ENCODE data around the gene MRPL38. TPM values are rescaled to one million over a fixed set of nuclear protein-coding genes. Genes with fewer than 3 reads are reported as not detected.

MRPL38 gene
- total RNA-seq, 1 experiment from 2014 or later, result 127 TPM

- H3K9me3 ChIP-seq (ENCODE audit: insufficient read depth, low read depth), result no peaks in the 10 kb centered on the region
- peaks cover 35% of the 10 kb centered on the region for H3K4me1 ChIP-seq (replicated peaks; ENCODE audit: insufficient read depth)
- POLR2A ChIA-PET (ENCODE audit: unreplicated experiment), result interaction anchor here (0.6 to 0.7 kb wide), 6 partner anchors 12 to 193 kb away, joined by 3 to 8 read pairs (median 4); no protein-coding TSS in a partner anchor
- H3K27me3 ChIP-seq (ENCODE audit: insufficient read depth, low read depth), result no peaks in the 10 kb centered on the region
- H3F3A ChIP-seq (ENCODE audit: insufficient read depth, low read depth), result peaks cover 51% of the 10 kb centered on the region
- intact Hi-C loops (cut with micrococcal nuclease; ENCODE audit: unreplicated experiment), result loop anchor here (1.0 to 2.0 kb wide), 2 partner anchors 32 to 193 kb away; no protein-coding TSS in a partner anchor
- no TSS peak for BruUV-seq (replicated peaks)
- CTCF ChIA-PET, result interaction anchor here (0.6 to 1.4 kb wide), 8 partner anchors 23 to 396 kb away, joined by 3 to 7 read pairs (median 4); partner anchors contain the start of genes GALK1 and WBP2
- H4K20me1 ChIP-seq (ENCODE audit: insufficient read depth), result no peaks in the 10 kb centered on the region
- H3K36me3 ChIP-seq (ENCODE audit: low read depth), result no peaks in the 10 kb centered on the region
- H3K4me3 ChIP-seq, result peak overlapping the region; percentile 96
- peak; percentile 66 to 74 for DNase-seq
- H3K4me2 ChIP-seq, result peak overlapping the region; percentile 85
- H3K79me2 ChIP-seq (ENCODE audit: low read depth), result 0 out of 2 replicates have a peak, but pooled peaks cover 3% of the 10 kb centered on the region
- H2AFZ ChIP-seq, result peak overlapping the region; percentile 91
- H3K9me2 ChIP-seq (ENCODE audit: insufficient read depth), result no peaks in the 10 kb centered on the region
- TF ChIP-seq EZH2 (IDR thresholded peaks at IDR 0.05; ENCODE audit: low read depth) (no peak), CTCF (conservative IDR thresholded peaks at IDR 0.05) (no peak)
- H3K27ac ChIP-seq, result peak overlapping the region; percentile 87
Measured at GRCh38 chr17:75877752-75878173, 26.9 kb downstream of the MRPL38 start.

GRCh38 chr17:75876938-75877751, 27.5 kb downstream of the MRPL38 start:
- ChIA-PET POLR2A (ENCODE audit: unreplicated experiment) (interaction anchor here (0.6 to 0.7 kb wide), 4 partner anchors 13 to 61 kb away, joined by 4 to 5 read pairs (median 4); no protein-coding TSS in a partner anchor), CTCF (interaction anchor here (0.6 to 1.4 kb wide), 6 partner anchors 22 to 113 kb away, joined by 3 to 7 read pairs (median 4); partner anchors contain the start of genes GALK1 and WBP2)
- H3K27ac ChIP-seq, result peak overlapping the region; percentile 87
- no peaks in the 10 kb centered on the region for H4K20me1 ChIP-seq (ENCODE audit: insufficient read depth)
- peak overlapping the region; percentile 85 for H3K4me2 ChIP-seq
- H3K4me1 ChIP-seq (replicated peaks; ENCODE audit: insufficient read depth), result peaks cover 41% of the 10 kb centered on the region
- no peaks in the 10 kb centered on the region for H3K27me3 ChIP-seq (ENCODE audit: insufficient read depth, low read depth)
- H3K36me3 ChIP-seq (ENCODE audit: low read depth), result no peaks in the 10 kb centered on the region
- intact Hi-C loops (cut with micrococcal nuclease; ENCODE audit: unreplicated experiment), result loop anchor here (1.0 to 2.0 kb wide), 4 partner anchors 22 to 192 kb away; partner anchors contain the start of genes UNK and WBP2
- 0 out of 2 replicates have a peak, but pooled peaks cover 3% of the 10 kb centered on the region for H3K79me2 ChIP-seq (ENCODE audit: low read depth)
- TF ChIP-seq EZH2 (IDR thresholded peaks at IDR 0.05; ENCODE audit: low read depth) (no peak), CTCF (conservative IDR thresholded peaks at IDR 0.05) (no peak)
- H3K4me3 ChIP-seq, result peak overlapping the region; percentile 96
- no peaks in the 10 kb centered on the region for H3K9me2 ChIP-seq (ENCODE audit: insufficient read depth)
- peaks cover 53% of the 10 kb centered on the region for H3F3A ChIP-seq (ENCODE audit: insufficient read depth, low read depth)
- H2AFZ ChIP-seq, result peak overlapping the region; percentile 91
- peak; percentile 75 to 89 for DNase-seq
- no peaks in the 10 kb centered on the region for H3K9me3 ChIP-seq (ENCODE audit: insufficient read depth, low read depth)
- BruUV-seq (replicated peaks), result TSS peak; percentile 36

All from PC-9 (cell line).